Skin epidermis (tissue), 12 donors: ENCODE results near the gene ZFP1.
A peak's percentile ranks its signal among the peaks of the same experiment; 100 is the strongest.

ENCODE experiments used
- H3K27ac ChIP-seq, 21 experiments: fragments of 200-600 bp; sonication (generic) in 11 of 21; one replicate each; pipeline ENCODE4 v1.5.0; 2020; ENCODE audit warnings: mild to moderate bottlenecking in 3 of 21, inconsistent platforms in 2 of 21, moderate library complexity in 2 of 21
- H3K4me3 ChIP-seq, 7 experiments: fragments of 200-600 bp; sonication (generic) in 2 of 7; one replicate each; pipeline ENCODE4 v1.5.0; 2020; ENCODE audit warnings: inconsistent platforms in 2 of 7, mild to moderate bottlenecking in 2 of 7, moderate library complexity in 1 of 7

Gene ZFP1

GRCh38 chr16:75217389-75217851, 69.1 kb downstream of the ZFP1 start:
- Histone ChIP-seq H3K27ac (no peak overlapping the region), H3K4me3 (no peak overlapping the region)

GRCh38 chr16:75218256-75219076, 70.1 kb downstream of the ZFP1 start, which contains the start of gene CTRB1:
Gene CTRB1 (plus strand): TSS chr16:75218988. CDS start chr16:75219008, 20 bp downstream.
- no peak within 1 kb of the TSS for H3K4me3 ChIP-seq

GRCh38 chr16:75219088-75219487, 70.8 kb downstream of the ZFP1 start:
- H3K4me3 ChIP-seq: no peak overlapping the region
- no peak overlapping the region for H3K27ac ChIP-seq

More at GRCh38 chr16:75218256-75219076, 70.1 kb downstream of the ZFP1 start, which contains the start of gene CTRB1:
- H3K27ac ChIP-seq: peak within 1 kb of the TSS in 2 of 21 experiments; percentile 5 to 12

- no peak overlapping the region for H3K4me3 ChIP-seq
- peak overlapping the region in 2 of 21 experiments; percentile 5 to 12 for H3K27ac ChIP-seq
These were observed 71.5 kb downstream of the ZFP1 start for GRCh38 chr16:75219838-75220237.
